Progenitor cell of endocrine pancreas (in vitro differentiated cells): ENCODE data around the gene TMEM50B. TPM values are rescaled to one million over a fixed set of nuclear protein-coding genes. Genes with fewer than 3 reads are reported as not detected.
"Not testable (repeated sequence)": the region's sequence is repeated elsewhere in the genome, so short reads cannot be mapped to it uniquely, and the experiment has no call there.

Experiments
- DNase-seq: peaks from one replicate; pipeline ENCODE4 v3.0.0; 2021; ENCODE audit warnings: low spot score; ENCODE audit not compliant: unreplicated experiment
- H3K27ac Mint-ChIP-seq: 2 replicates; pipeline ENCODE4 v1.8.0; 2021; ENCODE audit warnings: mild to moderate bottlenecking, moderate library complexity, mixed read lengths
- H3K27me3 Mint-ChIP-seq: 2 replicates; pipeline ENCODE4 v1.8.0; 2021; ENCODE audit warnings: mixed read lengths
- H3K36me3 Mint-ChIP-seq: 2 replicates; pipeline ENCODE4 v1.8.0; 2022; ENCODE audit warnings: mixed read lengths; ENCODE audit not compliant: insufficient read depth
- H3K4me1 Mint-ChIP-seq: 2 replicates; pipeline ENCODE4 v1.8.0; 2021; ENCODE audit warnings: low read depth, mixed read lengths
- H3K4me3 Mint-ChIP-seq: 2 replicates; pipeline ENCODE4 v1.8.0; 2021; ENCODE audit warnings: low read depth, mild to moderate bottlenecking, moderate library complexity, mixed read lengths
- H3K9me3 Mint-ChIP-seq: 2 replicates; pipeline ENCODE4 v1.8.0; 2021; ENCODE audit warnings: low read depth, mixed read lengths
- CTCF ChIP-seq: fragments of 200-600 bp; sonication (generic); IDR thresholded peaks from one replicate; pipeline ENCODE4 v1.5.0; 2021; ENCODE audit warnings: antibody characterized with exemption, mild to moderate bottlenecking; ENCODE audit not compliant: unreplicated experiment
- total RNA-seq: library from RNA; stranded (reverse); gene quantifications from 2 replicates; pipeline ENCODE4 v1.2.1, GENCODE V29; 2021

TMEM50B gene
- total RNA-seq, 1 donor from 2014 or later: 39.4 TPM

GRCh38 chr21:33418691-33419090 lies 61.1 kb downstream of the TMEM50B start:
- H3K9me3 Mint-ChIP-seq: no peaks in the 10 kb centered on the region
- peaks cover 34% of the 10 kb centered on the region for H3K4me1 Mint-ChIP-seq
- no peak overlapping the region for H3K27ac Mint-ChIP-seq
- no peak overlapping the region for H3K4me3 Mint-ChIP-seq
- peaks cover 39% of the 10 kb centered on the region for H3K36me3 Mint-ChIP-seq
- H3K27me3 Mint-ChIP-seq: no peaks in the 10 kb centered on the region
- TF ChIP-seq CTCF: no peak
- no peak for DNase-seq

GRCh38 chr21:33414926-33415325 lies 64.8 kb downstream of the TMEM50B start:
- DNase-seq: no peak
- no peak for TF ChIP-seq CTCF
- Mint-ChIP-seq H3K4me3 (no peak overlapping the region), H3K27me3 (no peaks in the 10 kb centered on the region), H3K9me3 (no peaks in the 10 kb centered on the region), H3K4me1 (peaks cover 57% of the 10 kb centered on the region), H3K27ac (peak overlapping the region; percentile 87), H3K36me3 (peaks cover 23% of the 10 kb centered on the region)

GRCh38 chr21:33414068-33414467 lies 65.7 kb downstream of the TMEM50B start:
- Mint-ChIP-seq H3K4me3 (no peak overlapping the region), H3K27ac (peak overlapping the region; percentile 33), H3K9me3 (no peaks in the 10 kb centered on the region), H3K4me1 (peaks cover 54% of the 10 kb centered on the region), H3K36me3 (peaks cover 21% of the 10 kb centered on the region), H3K27me3 (no peaks in the 10 kb centered on the region)
- TF ChIP-seq CTCF: no peak
- DNase-seq: no peak

GRCh38 chr21:33412832-33413519 lies 66.8 kb downstream of the TMEM50B start:
- TF ChIP-seq CTCF: no peak
- Mint-ChIP-seq H3K4me1 (peaks cover 51% of the 10 kb centered on the region), H3K36me3 (peaks cover 24% of the 10 kb centered on the region), H3K27me3 (no peaks in the 10 kb centered on the region), H3K9me3 (no peaks in the 10 kb centered on the region), H3K27ac (peak overlapping the region; percentile 94), H3K4me3 (peak overlapping the region; percentile 11)
- no peak for DNase-seq

- peaks cover 49% of the 10 kb centered on the region for H3K4me1 Mint-ChIP-seq
- H3K36me3 Mint-ChIP-seq: peaks cover 22% of the 10 kb centered on the region
- H3K27ac Mint-ChIP-seq: peak overlapping the region; percentile 94
- H3K9me3 Mint-ChIP-seq, DNase-seq, H3K4me3 Mint-ChIP-seq, H3K27me3 Mint-ChIP-seq: not testable (repeated sequence)
Observed at GRCh38 chr21:33412439-33412831, 67.3 kb downstream of the TMEM50B start.

GRCh38 chr21:33411949-33412430 lies 67.8 kb downstream of the TMEM50B start:
- H3K27me3 Mint-ChIP-seq: no peaks in the 10 kb centered on the region
- TF ChIP-seq CTCF: no peak
- peaks cover 49% of the 10 kb centered on the region for H3K4me1 Mint-ChIP-seq
- H3K36me3 Mint-ChIP-seq: peaks cover 18% of the 10 kb centered on the region
- no peaks in the 10 kb centered on the region for H3K9me3 Mint-ChIP-seq
- H3K4me3 Mint-ChIP-seq: peak overlapping the region; percentile 16
- peak overlapping the region; percentile 88 for H3K27ac Mint-ChIP-seq
- no peak for DNase-seq
